K562 (cell line): ENCODE measurements around the gene ZNF615. TPM values are rescaled to one million over a fixed set of nuclear protein-coding genes. Genes with fewer than 3 reads are reported as not detected.
A peak's percentile ranks its signal among the peaks of the same experiment; 100 is the strongest.

ENCODE experiments used
- ATAC-seq: fragments of 200-7000 bp; cut with Tn5 transposase; 3 replicates; pipeline ENCODE4 v1.9.1; 2020; ENCODE audit warnings: moderate library complexity
- BruUV-seq: library from RNA; stranded (reverse); fragments of 400-500 nt; replicated peaks from 2 replicates; lab custom pipeline; 2021; lab: Mats Ljungman, UMichigan
- CTCF ChIA-PET: fragments of 300-600 bp; formaldehyde crosslinking; extraction: SDS; loops from one replicate; lab custom pipeline; 2021; ENCODE audit warnings: low intra/inter-chr PET ratio; lab: Yijun Ruan, JAX
- POLR2A ChIA-PET: fragments of 300-600, 350-650 bp; sonication (Branson Sonifier 250); formaldehyde crosslinking; extraction: SDS; loops from one replicate; lab custom pipeline; 2021; ENCODE audit warnings: antibody characterized with exemption, inconsistent platforms; lab: Yijun Ruan, JAX
- DNase-seq, 4 experiments: peaks; one replicate each; pipeline versions ENCODE4 v3.0.0 to v3.0.0-alpha.2; 2011 to 2018; ENCODE audit warnings: low spot score in 3 of 4, mixed read lengths in 3 of 4; ENCODE audit errors: extremely low read depth in 1 of 4
- FAIRE-seq: peaks from 2 replicates; lab custom pipeline; 2011; peaks lifted over from hg19 to GRCh38; lab: Jason Lieb, UNC
- H2AFZ ChIP-seq: 2 replicates; pipeline ENCODE4 v1.6.0; 2011; ENCODE audit warnings: low read depth, low read length, control low read depth, inconsistent platforms
- H3K27ac ChIP-seq: fragments of 200-600 bp; 3 replicates; pipeline ENCODE4 v1.8.0; 2011; ENCODE audit warnings: low read depth, mild to moderate bottlenecking, control low read depth, inconsistent platforms, low read length, moderate library complexity, mixed read lengths; ENCODE audit errors: extremely low read depth
- H3K27me3 ChIP-seq, 2 experiments: fragments of 300-600 bp in 1 of 2; 2 replicates in 1 of 2; 3 replicates in 1 of 2; pipeline versions ENCODE4 v1.6.0 to v1.8.0; 2011; ENCODE audit warnings: inconsistent platforms in 2 of 2, low read length in 2 of 2, mild to moderate bottlenecking in 1 of 2, mixed read lengths in 1 of 2, moderate library complexity in 1 of 2; ENCODE audit not compliant: control insufficient read depth in 2 of 2, insufficient read depth in 2 of 2
- H3K36me3 ChIP-seq: fragments of 300-600 bp; 3 replicates; pipeline ENCODE4 v1.8.0; 2011; ENCODE audit warnings: mild to moderate bottlenecking, low read length, inconsistent platforms; ENCODE audit not compliant: control insufficient read depth, insufficient read depth
- H3K4me1 ChIP-seq, 2 experiments: fragments of 200-600 bp in 1 of 2; replicated peaks in 1 of 2; 2 replicates in 1 of 2; 3 replicates in 1 of 2; pipeline versions ENCODE4 v1.5.1 to v1.8.0; 2011; ENCODE audit warnings: inconsistent platforms in 2 of 2, low read length in 2 of 2, mild to moderate bottlenecking in 1 of 2, mixed read lengths in 1 of 2, moderate library complexity in 1 of 2; ENCODE audit not compliant: control insufficient read depth in 2 of 2, insufficient read depth in 2 of 2
- H3K4me2 ChIP-seq: 2 replicates; pipeline ENCODE4 v1.6.1; 2011; ENCODE audit warnings: low read length, control low read depth, inconsistent platforms, mixed read lengths; ENCODE audit not compliant: insufficient read depth
- H3K4me3 ChIP-seq: fragments of 200-600 bp; sonication (generic), shearing (Covaris generic); 2 replicates; pipeline ENCODE4 v1.5.1; 2016; ENCODE audit warnings: control low read depth, inconsistent platforms
- H3K79me2 ChIP-seq: fragments of 200-600 bp; 3 replicates; pipeline ENCODE4 v1.8.0; 2011; ENCODE audit warnings: low read length, inconsistent platforms; ENCODE audit not compliant: control insufficient read depth, insufficient read depth
- H3K9ac ChIP-seq, 2 experiments: 2 replicates each; pipeline versions ENCODE4 v1.6.0 to v1.6.1; 2011; ENCODE audit warnings: low read depth in 2 of 2, low read length in 2 of 2, control low read depth in 1 of 2, inconsistent platforms in 1 of 2, mild to moderate bottlenecking in 1 of 2, mixed read lengths in 1 of 2; ENCODE audit not compliant: insufficient read depth in 1 of 2
- H3K9me1 ChIP-seq: one replicate; pipeline ENCODE4 v1.6.0; 2011; ENCODE audit warnings: inconsistent platforms, mild to moderate bottlenecking, low read length, moderate library complexity; ENCODE audit not compliant: control insufficient read depth, insufficient read depth
- H3K9me3 ChIP-seq: replicated peaks from 2 replicates; pipeline ENCODE4 v1.5.1; 2011; ENCODE audit warnings: low read depth, low read length, inconsistent platforms; ENCODE audit not compliant: control insufficient read depth, insufficient read depth
- H4K20me1 ChIP-seq: replicated peaks from 2 replicates; pipeline ENCODE4 v1.6.1; 2011; ENCODE audit warnings: low read length, inconsistent platforms, mixed read lengths; ENCODE audit not compliant: control insufficient read depth, insufficient read depth
- CREB1 ChIP-seq, 2 experiments: sonication (generic) in 1 of 2; formaldehyde crosslinking in 1 of 2; IDR thresholded peaks; 2 replicates each; pipeline versions ENCODE4 v1.6.1 to v1.8.0; 2012 to 2022; ENCODE audit warnings: inconsistent platforms in 1 of 2, mild to moderate bottlenecking in 1 of 2, missing genetic modification reagents in 1 of 2, moderate library complexity in 1 of 2
- EGR1 ChIP-seq: fragments of 450-650 bp; conservative IDR thresholded peaks from 2 replicates; pipeline ENCODE4 v1.6.1; 2017; ENCODE audit warnings: mild to moderate bottlenecking
- PHF21A ChIP-seq: fragments of 450-650 bp; IDR thresholded peaks from 2 replicates; pipeline ENCODE4 v1.6.1; 2017; ENCODE audit warnings: low read depth, borderline replicate concordance
- RFX7 ChIP-seq: fragments of 250-450 bp; sonication (Bioruptor Pico); IDR thresholded peaks from 2 replicates; pipeline ENCODE4 v1.5.1; 2021; ENCODE audit warnings: mild to moderate bottlenecking
- USF1 ChIP-seq: sonication (generic); formaldehyde crosslinking; IDR thresholded peaks from 2 replicates; pipeline ENCODE4 v1.9.0; 2022; ENCODE audit warnings: mild to moderate bottlenecking, missing genetic modification reagents
- ZBTB33 ChIP-seq: sonication (generic); formaldehyde crosslinking; IDR thresholded peaks from 2 replicates; pipeline ENCODE4 v1.8.1; 2023; ENCODE audit warnings: mild to moderate bottlenecking, missing genetic modification reagents
- ZNF75A ChIP-seq: fragments of 450-650 bp; formaldehyde crosslinking; IDR thresholded peaks from 2 replicates; pipeline ENCODE4 v1.4.0; 2020; ENCODE audit warnings: mild to moderate bottlenecking
- WGBS: fragments of 100-300 bp; shearing (Covaris generic); methylation state at CpG from one replicate; pipeline ENCODE4 v1.1.6; 2016; ENCODE audit warnings: low coverage, mixed read lengths; ENCODE audit not compliant: insufficient coverage; ENCODE audit errors: missing lambda C conversion rate; 5-methylcytosine and 5-hydroxymethylcytosine counted together
- in situ Hi-C: fragments of 300-500 bp; cut with MboI; formaldehyde crosslinking; loops from 4 replicates; pipeline ENCODE4 v1.15.0; 2018; ENCODE audit warnings: inconsistent platforms, mixed read lengths
- intact Hi-C: fragments of 100-400 bp; cut with micrococcal nuclease; formaldehyde crosslinking; loops from 2 replicates; pipeline ENCODE4 v1.14.2; 2022
- polyA plus RNA-seq, 8 experiments: library from polyadenylated mRNA; depleted of rRNA in 4 of 8; stranded (reverse) in 5 of 8; unstranded in 3 of 8; fragments of >200 nt; fragmentation: Nextera tagmentation in 2 of 8; fragmentation: Illumina TruSeq in 1 of 8; extraction: Ambion mirVana in 2 of 8; extraction: Trizol in 1 of 8; gene quantifications; 2 replicates each; pipeline versions ENCODE4 v1.2.1 to v1.2.3, GENCODE V29; 2011 to 2014; ENCODE audit warnings: inconsistent platforms in 1 of 8, missing spikeins in 1 of 8
- total RNA-seq, 7 experiments: library from RNA; depleted of rRNA in 6 of 7; stranded (reverse); fragments of >200 nt in 6 of 7; fragmentation: Illumina TruSeq in 2 of 7; extraction: Trizol in 2 of 7; gene quantifications; 2 replicates each; pipeline versions ENCODE4 v1.2.1 to v1.2.3, GENCODE V29; 2011 to 2021; ENCODE audit warnings: low replicate concordance in 1 of 7
- TF ChIP-seq, protein P1 (sequence below), 2 experiments: IDR thresholded peaks; 2 replicates each; pipeline ENCODE4 v1.6.1; 2011; ENCODE audit warnings: borderline replicate concordance in 1 of 2, control low read depth in 1 of 2, low read depth in 1 of 2, low read length in 1 of 2, mild to moderate bottlenecking in 1 of 2, mixed read lengths in 1 of 2, moderate library complexity in 1 of 2; ENCODE audit not compliant: insufficient read depth in 1 of 2, insufficient read length in 1 of 2, poor library complexity in 1 of 2, severe bottlenecking in 1 of 2; ENCODE audit errors: extremely low read depth in 1 of 2

ZNF615 gene
- total and polyA plus RNA-seq, 9 of the 15 experiments (the other 6 are each of a cell fraction or from before 2014, with no cell fraction given), result 1.2 to 4.4 (median 2.7) TPM

GRCh38 chr19:51965583-51965982, 42.4 kb downstream of the ZNF615 start:
- Histone ChIP-seq H3K9ac (no peak overlapping the region), H3K27me3 (no peaks in the 10 kb centered on the region), H3K27ac (no peak overlapping the region), H4K20me1 (no peaks in the 10 kb centered on the region), H3K4me1 (peaks cover 0 to 7% of the 10 kb centered on the region in 2 experiments; a peak in 1 of 5 replicates), H3K79me2 (no peaks in the 10 kb centered on the region), H3K4me3 (no peak overlapping the region), H3K9me3 (peaks cover 11% of the 10 kb centered on the region), H3K36me3 (0 out of 3 replicates have a peak, but pooled peaks cover 7% of the 10 kb centered on the region), H2AFZ (no peak overlapping the region), H3K9me1 (no peaks in the 10 kb centered on the region), H3K4me2 (no peak overlapping the region)
- CTCF ChIA-PET, result no interaction called here
- no peak for FAIRE-seq
- BruUV-seq, result no TSS peak
- 9% methylated on average over 5 of the region's 5 CpGs for WGBS
- ATAC-seq, result no peak
- POLR2A ChIA-PET, result no interaction called here
- no peak for DNase-seq
- in situ Hi-C loops, result no loop called here
- TF ChIP-seq PHF21A (no peak), EGR1 (no peak), ZNF75A (peak; percentile 90), RFX7 (CRISPR knock-in tag) (no peak), USF1 (CRISPR knock-in tag) (no peak), ZBTB33 (no peak), CREB1 (IDR thresholded peaks at IDR 0.05) (no peak), CREB1 (CRISPR knock-in tag; IDR thresholded peaks at IDR 0.05) (no peak)
- TF ChIP-seq, protein P1, sequence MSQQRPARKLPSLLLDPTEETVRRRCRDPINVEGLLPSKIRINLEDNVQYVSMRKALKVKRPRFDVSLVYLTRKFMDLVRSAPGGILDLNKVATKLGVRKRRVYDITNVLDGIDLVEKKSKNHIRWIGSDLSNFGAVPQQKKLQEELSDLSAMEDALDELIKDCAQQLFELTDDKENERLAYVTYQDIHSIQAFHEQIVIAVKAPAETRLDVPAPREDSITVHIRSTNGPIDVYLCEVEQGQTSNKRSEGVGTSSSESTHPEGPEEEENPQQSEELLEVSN (IDR thresholded peaks at IDR 0.05; ENCODE audit: borderline replicate concordance in 1 of 2, extremely low read depth in 1 of 2, insufficient read depth in 1 of 2, insufficient read length in 1 of 2, low read depth in 1 of 2, low read length in 1 of 2, poor library complexity in 1 of 2, severe bottlenecking in 1 of 2), result no peak
- intact Hi-C loops, result no loop called here
